NCI-H446 (cell line): Measurements from ENCODE around the gene SYNPR.

Experiments
- DNase-seq, 2 experiments: peaks; one replicate each; lab custom pipeline; 2025; lab: John Stamatoyannopoulos, UW

Gene SYNPR

DNA sequence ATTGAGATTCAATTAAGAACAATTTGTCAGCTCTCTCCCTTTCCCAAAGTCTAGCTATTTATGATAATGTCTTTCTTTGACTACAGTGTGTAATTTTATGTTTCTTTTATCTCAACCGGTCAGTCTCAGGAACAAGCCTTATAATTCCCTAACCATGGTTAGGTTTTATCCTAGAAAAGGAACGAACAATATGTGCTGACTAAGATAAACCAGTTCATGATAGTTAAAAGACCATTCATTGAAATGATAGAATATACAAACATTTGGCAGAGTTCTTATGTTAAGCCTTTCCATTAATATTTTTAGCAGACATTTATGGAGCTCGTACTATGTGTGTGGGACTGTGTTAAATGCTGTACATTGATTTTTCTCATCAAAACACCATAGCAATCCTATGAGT lies 106.3 kb downstream of the SYNPR start:
- no peak for DNase-seq

DNA sequence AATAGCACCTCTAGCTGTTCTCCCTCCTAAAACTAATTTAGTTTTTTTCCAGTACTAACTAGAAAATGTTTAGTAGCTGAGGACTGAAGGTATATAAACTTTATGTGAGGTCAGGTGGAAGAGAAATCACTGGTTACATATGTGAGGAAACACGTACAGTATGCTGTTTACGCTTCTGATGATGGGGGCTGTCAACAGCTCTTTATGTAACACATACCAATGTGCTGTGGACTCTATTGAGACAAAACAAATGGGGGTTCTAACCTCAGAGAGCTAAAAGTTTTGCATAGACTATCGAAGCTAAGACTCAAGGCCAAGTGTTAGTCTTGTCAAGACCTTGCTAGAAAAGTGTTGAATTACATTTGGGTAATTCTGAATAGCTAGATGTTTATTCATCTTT lies 107.5 kb downstream of the SYNPR start:
- no peak for DNase-seq

DNA sequence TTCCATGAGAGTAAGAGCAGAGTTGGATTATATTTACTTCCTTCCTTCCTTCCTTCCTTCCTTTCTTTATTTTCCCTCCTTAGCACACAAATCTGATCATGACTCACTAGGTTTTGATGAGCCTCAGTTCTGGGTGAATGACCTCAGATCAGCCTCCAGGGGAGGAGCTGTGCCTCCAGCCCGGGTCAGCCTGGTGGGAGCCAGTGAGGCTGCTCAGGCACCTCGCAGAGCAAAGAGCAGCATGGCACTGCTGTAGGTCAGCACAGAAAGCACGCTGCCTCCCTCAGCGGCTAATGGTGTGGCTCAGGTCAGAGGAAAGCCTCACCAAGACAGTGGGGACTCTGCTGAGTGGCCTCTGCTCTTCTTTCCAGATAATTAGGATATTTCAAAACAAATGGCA lies 108.5 kb downstream of the SYNPR start:
- DNase-seq, result no peak

DNA sequence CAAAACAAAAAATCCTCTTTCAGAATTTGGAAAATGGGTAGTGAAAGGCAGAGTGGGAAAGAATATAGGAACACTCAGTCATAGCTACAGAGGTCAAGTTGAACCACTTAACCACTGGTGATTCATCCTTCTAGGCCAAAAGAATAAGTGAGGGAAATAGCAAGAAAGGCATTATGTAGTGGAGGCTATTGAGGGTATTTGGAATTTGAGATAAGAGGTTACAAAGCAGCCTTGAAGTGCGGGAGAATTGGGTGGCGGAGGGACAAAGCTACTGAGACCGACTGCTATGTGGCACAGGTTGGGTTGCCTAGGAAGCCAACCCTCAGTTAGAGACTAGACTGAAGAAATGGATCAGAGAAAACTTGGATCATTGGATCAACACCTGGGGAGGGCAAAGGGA lies 109.5 kb downstream of the SYNPR start:
- no peak for DNase-seq

DNA sequence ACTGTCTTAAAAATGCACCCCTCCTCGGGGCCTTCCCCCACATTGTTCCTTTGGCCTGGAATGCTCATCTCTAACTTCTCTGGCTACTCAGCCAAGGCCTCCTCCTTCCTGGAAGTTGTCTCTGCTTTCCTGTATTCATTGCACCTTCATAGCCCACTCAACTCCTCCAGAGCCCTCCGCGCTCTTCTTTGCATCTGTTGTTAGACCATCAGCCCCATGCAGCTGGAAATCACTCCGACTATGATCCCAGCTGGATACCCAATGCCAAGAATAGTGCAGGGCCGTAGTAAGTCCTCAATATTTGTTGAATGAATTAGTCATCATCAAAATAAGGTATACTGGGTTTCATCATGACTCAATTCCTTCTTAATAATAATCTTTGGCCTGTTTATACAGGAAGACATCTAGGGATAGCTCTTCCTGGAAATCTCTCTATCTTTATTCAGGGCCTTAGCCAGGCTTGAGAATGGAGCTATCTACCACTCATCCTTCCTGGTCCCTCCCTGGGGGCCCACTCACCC lies 112.7 kb downstream of the SYNPR start:
- DNase-seq, result no peak

DNA sequence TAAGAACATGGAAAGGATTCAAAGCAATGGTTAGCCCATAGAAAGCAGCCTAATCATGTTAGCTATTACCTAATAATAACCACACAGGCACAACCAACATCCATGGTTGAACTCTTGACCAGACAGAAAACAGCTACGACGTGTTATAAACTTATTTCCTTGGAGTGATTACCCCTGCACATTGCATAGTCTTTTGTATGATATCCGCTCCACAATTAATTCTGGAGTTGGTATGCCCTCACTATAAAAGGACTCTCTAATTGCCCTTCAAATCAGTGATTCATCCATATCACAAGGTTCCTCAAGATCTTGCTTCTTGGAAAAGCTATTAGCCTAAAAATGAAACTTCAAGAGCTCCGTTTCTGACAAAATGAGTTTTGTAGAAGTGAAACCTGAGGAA lies 117.9 kb downstream of the SYNPR start:
- DNase-seq, result no peak

DNA sequence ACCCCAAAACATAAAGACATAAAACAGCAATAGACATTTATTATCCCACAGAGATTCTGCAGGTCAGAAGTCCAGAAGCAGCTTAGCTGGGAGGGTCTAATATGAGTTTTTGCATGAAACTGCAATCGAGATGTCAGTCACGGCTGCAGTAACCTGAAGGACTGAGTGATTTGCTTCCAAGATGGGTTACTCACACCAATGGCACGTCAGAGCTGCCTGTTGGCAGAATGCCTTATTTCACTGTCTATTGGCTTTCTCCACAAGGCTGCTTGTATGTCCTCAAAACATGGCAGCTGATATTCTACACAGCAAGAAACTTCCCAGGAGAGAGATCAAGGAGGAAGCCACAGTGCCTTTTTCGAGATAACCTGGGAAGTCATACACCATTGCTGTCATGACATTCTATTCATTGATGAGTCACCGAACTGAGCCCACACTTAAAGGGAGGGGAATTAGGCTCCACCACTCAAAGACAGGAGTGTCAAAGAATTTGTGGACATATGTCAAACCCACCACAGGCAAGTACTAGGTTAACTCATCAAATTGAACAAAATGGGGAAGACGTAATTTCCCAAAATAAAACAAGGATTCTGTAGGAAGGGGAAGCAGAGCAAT lies 122.2 kb downstream of the SYNPR start:
- DNase-seq, result peak in 1 of 2 experiments; percentile 18

DNA sequence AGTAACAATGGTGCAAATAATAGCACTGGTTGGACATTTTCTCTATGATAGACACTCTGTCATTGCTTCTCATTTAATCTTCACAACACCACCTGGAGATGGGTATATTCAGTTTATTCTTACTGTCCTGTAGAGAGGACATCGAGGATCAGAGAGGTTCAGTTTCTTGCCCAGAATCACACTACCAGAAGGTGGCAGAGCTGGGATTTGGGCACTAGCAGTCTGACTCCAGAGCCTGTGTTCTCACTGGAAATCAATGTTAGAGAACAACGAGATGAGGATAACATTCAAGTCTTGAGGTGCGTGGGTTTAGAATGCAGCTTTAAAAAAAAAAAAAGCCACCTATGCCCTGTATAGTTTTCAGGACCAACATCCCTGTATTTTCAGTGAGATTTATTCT lies 127.8 kb downstream of the SYNPR start:
- no peak for DNase-seq

DNA sequence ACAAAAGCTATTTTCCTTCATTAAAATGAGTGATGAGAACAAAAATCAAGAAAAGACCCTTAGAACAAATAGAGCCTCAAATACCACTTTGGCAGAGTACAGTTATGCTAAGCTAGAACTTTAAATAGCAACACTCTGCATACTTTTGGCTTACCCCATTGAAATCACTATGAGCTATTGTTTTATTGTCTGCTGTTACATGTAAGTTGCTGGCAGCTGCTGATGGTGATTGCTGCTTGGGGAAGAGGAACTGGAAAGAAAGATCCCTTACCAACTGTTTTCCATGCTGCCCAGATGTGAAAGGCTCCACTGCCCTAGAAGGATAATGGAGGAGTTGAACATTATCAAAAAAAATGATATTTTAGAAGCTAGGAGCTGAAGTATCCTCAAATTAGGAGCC lies 135.4 kb downstream of the SYNPR start:
- no peak for DNase-seq

DNA sequence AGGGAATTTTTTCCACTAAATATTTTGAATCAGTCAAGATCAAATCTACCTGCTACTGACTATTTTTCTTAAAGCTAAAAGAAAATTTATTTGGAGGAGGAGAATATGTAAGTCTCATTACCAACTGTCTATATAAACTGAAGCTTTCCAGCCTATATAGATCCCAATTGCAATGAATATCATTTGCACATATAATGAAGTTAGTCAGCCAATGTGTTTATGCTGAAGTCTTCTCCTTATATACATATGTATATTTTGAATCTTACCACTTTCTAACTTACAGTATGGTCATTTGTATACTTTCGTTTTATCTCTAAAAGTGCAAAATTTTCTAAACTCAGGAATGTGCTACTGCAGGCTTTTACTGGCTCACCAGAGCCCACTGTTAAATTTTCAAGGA lies 136.5 kb downstream of the SYNPR start:
- DNase-seq, result no peak

DNA sequence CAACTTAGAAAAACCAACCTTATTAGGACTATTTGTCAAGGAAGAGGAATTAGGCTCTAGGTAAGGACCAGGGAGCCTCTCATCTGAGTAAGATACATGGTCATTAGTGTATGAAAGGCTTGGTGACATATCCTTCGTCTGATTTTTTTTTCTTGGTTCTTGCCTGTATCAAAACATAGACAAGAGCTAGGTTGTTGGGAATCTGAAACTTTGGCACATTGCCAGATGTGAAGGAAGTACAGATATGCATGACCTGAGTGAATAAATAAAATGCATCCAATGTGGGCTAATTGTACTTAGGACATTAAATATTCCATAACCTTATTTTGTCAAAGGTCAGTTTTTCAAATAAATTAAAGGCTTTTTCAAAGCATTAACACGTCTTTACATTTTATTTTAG lies 151.8 kb downstream of the SYNPR start:
- peak in 1 of 2 experiments; percentile 1 for DNase-seq

DNA sequence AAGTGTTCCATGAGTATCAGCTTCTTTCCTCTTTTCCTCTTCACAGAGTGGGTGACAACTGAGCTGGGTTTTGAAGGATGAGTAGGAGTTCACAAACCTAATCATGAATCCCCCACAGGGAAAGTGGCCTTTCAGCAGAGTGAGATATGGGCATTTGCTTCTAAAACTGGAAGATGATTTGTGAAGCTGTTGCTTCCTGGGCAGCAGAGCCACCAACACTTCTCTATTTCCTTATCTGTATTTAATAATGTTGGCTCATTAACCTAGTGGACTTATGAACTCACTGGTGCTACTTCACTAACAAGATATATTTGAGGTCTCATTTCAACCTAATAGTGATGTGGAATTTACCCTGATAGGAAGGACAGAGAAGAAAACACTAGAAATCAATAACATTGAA lies 152.8 kb downstream of the SYNPR start:
- no peak for DNase-seq

DNA sequence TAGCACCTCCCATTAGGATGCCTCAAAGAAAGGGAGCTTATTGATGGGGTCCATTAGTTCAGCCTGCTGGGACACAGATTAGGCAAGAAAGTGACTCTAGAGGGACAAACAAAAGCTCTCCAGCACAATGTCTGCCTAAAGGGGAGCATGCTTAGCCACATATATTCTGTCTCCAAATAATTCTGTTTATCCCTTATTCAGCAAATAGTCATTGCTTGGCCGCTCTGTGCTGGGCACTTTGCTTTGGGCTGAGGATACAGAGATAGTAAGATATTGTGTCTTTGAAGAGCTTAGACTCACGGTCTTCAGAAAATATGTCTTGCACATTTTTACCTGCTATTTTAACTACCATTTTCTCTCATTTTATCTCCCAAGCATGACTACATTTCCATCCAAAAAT lies 159.8 kb downstream of the SYNPR start:
- DNase-seq, result no peak

DNA sequence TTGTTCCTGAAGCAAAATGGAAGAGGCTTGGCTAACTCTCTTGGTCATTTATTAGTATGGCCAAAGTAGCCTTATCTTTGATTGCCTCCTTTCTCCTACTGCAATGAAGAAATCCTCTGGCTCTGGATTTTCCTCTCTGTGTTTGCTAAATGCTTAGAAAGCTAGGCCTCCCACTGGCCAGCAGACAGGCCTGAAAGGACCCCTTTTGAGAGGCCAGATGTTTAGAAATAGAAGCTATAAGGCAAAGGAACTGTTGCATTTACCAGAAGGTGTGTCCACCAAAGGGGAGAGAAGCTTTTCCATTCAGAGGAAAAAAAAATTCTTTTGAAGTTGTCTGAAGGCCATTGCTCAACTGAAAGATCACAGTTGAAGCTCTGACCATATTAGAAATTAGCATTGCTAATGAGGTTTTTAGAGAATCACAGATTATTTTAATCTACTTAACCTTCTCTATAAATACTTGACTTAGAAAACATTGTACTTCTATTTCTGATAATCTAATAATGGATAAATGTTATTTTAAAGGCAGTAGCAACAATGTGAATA lies 160.8 kb downstream of the SYNPR start:
- DNase-seq, result no peak

DNA sequence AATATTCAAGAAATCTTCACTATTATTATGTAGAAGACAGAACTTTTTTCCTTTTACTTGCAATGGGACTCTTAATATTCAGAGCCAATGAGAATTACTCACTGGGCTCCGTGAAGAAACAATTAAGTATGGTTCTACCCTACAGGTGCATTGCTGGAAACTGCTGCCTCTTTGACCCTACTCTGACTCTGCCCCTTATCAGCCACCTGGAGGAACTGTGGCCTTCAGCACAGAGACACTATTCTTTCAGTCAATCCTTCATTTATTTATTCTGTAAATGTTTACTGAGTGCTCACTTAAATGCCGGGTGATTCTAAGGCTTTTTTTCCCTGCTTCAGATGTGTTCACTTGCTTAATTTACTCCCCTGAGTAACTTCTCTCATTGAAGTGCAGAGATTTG lies 163.2 kb downstream of the SYNPR start:
- no peak for DNase-seq

DNA sequence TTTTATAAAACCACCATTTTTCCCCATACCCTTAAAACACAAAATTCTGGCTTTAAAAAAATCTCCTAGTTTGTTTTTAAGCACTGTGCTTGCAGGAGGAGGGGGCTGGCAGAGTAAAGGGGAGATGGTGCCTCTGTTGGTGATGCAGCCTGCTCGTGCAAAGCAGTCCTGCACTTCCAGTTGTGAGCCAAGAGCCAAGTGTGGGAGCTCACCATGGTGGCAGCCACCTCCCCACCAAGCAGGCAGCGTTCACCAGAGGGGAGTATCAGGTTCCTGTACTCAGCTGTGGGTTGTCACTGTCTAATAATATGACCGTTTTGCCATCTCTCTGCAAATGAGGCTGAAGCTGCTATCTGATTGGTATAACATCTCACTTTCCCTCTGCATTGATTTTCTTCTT lies 164.8 kb downstream of the SYNPR start:
- no peak for DNase-seq

DNA sequence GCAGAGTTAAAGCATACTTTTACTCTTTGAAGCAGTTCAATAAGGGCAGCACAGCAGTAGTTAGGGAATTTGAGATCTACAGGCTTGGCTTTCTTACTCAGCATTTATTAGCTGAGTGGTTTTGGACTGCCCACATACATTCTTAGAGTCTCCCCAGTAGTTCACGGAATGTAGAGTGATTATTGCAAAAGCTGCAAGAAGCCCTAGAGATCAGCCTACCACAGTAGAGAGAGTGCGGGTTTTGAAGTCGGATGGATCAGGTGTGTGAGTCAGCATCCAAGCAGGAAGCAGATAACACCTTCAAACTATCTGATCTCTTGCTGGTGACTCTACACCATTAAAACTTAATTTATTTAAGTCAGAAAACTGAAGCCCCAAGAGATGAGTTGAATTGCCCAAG lies 171.9 kb downstream of the SYNPR start:
- no peak for DNase-seq

DNA sequence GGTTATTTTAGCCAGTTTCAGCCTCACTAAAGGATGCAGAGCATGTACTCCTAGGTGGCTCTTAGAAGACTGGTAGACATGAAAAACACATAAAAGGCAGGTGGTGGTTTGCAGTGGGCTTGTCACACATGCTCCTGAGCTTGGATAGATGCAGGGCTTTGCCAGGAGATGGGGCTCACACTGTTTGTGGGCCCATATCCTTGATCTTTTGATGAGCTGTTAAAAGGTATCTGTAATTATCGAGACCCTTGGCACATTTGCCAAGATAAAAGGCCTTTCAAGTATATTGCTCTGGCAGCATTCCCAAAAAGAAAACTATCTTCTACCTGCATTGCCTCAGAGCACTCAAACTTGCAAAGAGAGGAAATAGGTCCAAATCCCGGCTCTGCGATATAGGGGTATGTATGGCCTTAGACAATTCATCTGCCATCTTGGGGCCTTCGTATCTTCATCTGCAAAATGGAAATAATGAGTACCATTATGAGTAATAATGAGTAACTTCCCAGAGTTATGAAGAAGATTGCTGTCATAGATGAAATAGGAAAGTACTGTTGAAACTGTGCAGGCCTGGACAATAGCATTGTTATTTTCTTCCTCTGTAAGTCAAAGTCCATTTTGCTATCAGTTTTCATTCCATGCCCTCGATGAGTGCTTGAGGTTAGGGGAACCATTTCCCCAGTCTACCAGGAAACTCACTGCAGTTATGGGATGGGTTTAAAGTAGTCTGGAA lies 172.7 kb downstream of the SYNPR start:
- no peak for DNase-seq

DNA sequence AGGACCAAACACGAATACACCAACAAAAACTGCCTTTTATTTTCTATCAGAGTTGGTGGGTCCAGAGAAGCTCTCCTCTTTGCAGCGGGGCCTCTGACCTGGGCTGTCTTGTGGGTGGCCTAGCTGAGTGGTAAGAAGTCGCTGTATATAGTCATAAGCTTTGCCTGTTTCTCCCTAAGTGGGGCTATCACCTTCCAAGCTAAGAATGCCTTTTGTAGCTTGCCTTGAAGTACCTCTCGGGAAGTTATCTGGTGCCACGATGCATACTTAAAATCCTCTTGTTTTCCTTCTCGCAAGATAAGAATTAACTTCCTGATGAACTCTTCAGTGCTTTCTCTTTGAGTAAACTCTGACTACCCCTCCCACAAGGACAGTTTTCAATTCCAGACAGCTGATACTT lies 178.8 kb downstream of the SYNPR start:
- DNase-seq, result no peak

DNA sequence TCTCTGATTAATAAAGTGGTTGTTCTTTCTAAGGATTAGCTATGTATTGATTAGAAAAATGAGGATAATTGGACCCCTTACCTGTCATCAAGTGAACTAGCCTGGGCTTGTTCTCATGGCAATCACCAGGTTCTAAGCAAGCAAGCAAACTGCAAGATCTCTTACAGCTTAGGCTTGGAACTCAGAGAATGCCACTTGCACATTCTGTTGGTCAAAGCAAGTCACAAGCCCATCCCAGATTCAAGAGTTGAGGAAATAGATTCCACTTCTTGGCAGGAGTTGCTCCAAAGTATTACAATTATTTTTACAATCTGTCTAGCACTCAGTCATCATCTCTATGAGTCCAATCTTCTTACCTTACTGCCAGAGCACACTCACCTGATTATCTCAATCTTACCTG lies 180.3 kb downstream of the SYNPR start:
- no peak for DNase-seq

DNA sequence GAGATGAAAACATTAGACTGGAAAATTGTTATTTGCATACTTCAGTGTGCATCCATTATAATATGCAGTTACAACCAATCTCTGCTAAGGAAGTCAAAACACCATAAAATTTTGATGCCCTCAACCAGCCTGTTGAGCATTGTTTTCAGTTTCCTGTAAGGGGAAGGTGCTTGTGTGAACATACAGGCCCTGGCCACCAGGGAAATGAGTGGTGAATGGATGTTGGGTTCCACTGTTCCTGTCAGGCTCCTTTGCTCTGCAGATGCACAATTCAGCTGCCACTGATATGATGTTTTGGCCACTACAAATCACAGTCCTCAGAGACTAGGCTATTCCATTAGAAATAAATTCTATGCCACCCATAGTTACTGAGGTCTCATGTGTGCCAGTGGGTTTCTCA lies 184.6 kb downstream of the SYNPR start:
- DNase-seq, result no peak

DNA sequence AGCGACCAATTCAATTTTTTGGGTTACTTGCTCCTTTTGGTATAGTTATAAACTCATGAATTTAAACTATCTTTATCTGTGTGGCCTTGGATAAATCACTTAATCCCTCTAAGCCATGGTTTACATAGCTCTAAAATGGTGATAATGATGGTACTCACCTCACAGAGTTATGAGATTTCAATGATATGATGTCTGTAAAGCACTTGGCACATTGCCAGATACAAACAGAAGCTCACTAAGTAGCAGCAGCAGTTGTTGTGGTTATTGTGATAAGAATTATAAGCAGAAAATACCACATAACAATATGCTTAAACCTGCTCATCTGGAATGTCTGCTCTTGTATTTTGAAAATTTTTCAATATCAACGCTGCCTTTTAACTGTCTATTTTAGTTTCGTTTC lies 189.3 kb downstream of the SYNPR start:
- DNase-seq, result no peak

DNA sequence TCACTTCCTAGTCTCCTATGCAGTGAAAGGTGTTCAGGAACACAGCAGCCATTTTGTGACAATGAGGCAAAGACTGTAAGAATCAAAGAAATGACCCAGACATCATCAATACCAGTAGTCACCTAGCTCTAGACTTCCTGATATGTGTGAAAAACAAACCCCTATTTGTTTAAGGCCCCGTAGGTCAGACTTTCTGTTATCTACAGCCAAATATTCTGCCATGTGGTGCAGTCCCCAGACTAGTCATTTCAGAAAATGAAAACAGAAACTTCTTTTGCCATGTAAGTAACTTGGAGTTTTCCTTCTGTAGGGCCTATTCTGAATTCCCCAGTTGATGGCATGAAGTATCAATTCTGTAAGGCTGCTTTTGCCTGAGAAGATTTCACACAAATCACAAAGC lies 192.6 kb downstream of the SYNPR start:
- no peak for DNase-seq

DNA sequence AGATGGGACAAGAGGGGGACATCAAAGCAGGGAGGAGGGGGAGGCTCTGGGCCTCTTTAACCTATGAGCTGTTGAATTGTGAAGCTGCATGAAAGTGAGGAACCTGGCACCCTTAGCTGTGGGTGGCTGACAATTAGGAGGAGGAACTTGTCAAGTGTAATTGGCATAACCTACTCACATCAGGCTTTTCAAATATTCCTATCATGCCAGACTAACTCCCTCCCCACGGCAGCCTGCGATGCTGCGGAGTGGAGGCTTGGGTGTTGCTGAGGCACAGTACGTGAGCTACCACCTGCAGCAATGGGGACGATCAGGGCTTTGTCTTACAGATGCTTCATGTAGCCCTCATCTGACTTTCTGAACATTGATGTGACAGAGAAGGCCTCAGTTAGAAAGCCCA lies 193.7 kb downstream of the SYNPR start:
- no peak for DNase-seq
